GM23338 (cell line): ENCODE results near the gene DCHS1. TPM values are rescaled to one million over a fixed set of nuclear protein-coding genes. Genes with fewer than 3 reads are reported as not detected.
"Not testable (repeated sequence)": the region's sequence is repeated elsewhere in the genome, so short reads cannot be mapped to it uniquely, and the experiment has no call there.

ENCODE experiments used
- ATAC-seq: fragments of 200-7000 bp; cut with Tn5 transposase; 3 replicates; pipeline ENCODE4 v1.9.1; 2020
- DNase-seq: peaks from one replicate; pipeline ENCODE4 v3.0.0-alpha.2; 2015; ENCODE audit warnings: low spot score
- H2AFZ ChIP-seq: fragments of 200-600 bp; sonication (generic); 2 replicates; pipeline ENCODE4 v1.8.0; 2016; ENCODE audit warnings: antibody characterized with exemption, mild to moderate bottlenecking, moderate library complexity
- H3F3A ChIP-seq: fragments of 200-600 bp; sonication (generic); replicated peaks from 2 replicates; pipeline ENCODE4 v1.8.0; 2017; ENCODE audit warnings: antibody characterized with exemption, mixed run types, low read depth
- H3K27ac ChIP-seq: fragments of 200-600 bp; sonication (generic); 2 replicates; pipeline ENCODE4 v1.6.1; 2016; ENCODE audit warnings: low read depth
- H3K27me3 ChIP-seq: fragments of 200-600 bp; sonication (generic); 2 replicates; pipeline ENCODE4 v1.8.0; 2016; ENCODE audit warnings: mild to moderate bottlenecking, mixed run types, moderate library complexity; ENCODE audit not compliant: insufficient read depth
- H3K36me3 ChIP-seq: fragments of 200-600 bp; sonication (generic); 2 replicates; pipeline ENCODE4 v1.8.0; 2016; ENCODE audit warnings: mild to moderate bottlenecking; ENCODE audit not compliant: insufficient read depth
- H3K4me1 ChIP-seq: fragments of 200-600 bp; sonication (generic); 2 replicates; pipeline ENCODE4 v1.8.0; 2016; ENCODE audit warnings: mild to moderate bottlenecking, moderate library complexity; ENCODE audit not compliant: insufficient read depth
- H3K4me2 ChIP-seq: fragments of 200-600 bp; sonication (generic); 2 replicates; pipeline ENCODE4 v1.7.1; 2017; ENCODE audit warnings: mixed run types
- H3K4me3 ChIP-seq: fragments of 200-600 bp; sonication (generic); 2 replicates; pipeline ENCODE4 v1.6.1; 2016; ENCODE audit warnings: mixed run types
- H3K79me2 ChIP-seq: fragments of 200-600 bp; sonication (generic); replicated peaks from 2 replicates; pipeline ENCODE4 v1.8.0; 2017; ENCODE audit warnings: mild to moderate bottlenecking; ENCODE audit not compliant: insufficient read depth
- H3K9me2 ChIP-seq: fragments of 200-600 bp; sonication (generic); 2 replicates; pipeline ENCODE4 v1.8.0; 2017; ENCODE audit not compliant: insufficient read depth
- H4K20me1 ChIP-seq: fragments of 200-600 bp; sonication (generic); replicated peaks from 2 replicates; pipeline ENCODE4 v1.8.0; 2017; ENCODE audit warnings: mild to moderate bottlenecking; ENCODE audit not compliant: insufficient read depth
- H3K27ac Mint-ChIP-seq: 2 replicates; pipeline ENCODE4 v1.8.0; 2020; ENCODE audit warnings: inconsistent platforms, mild to moderate bottlenecking, moderate library complexity, mixed read lengths
- H3K27me3 Mint-ChIP-seq: 3 replicates; pipeline ENCODE4 v1.8.0; 2022; ENCODE audit warnings: low read depth, mild to moderate bottlenecking, moderate library complexity, mixed read lengths, inconsistent platforms; ENCODE audit not compliant: insufficient read depth, poor library complexity
- H3K36me3 Mint-ChIP-seq: 3 replicates; pipeline ENCODE4 v1.8.0; 2021; ENCODE audit warnings: low read depth, mild to moderate bottlenecking, inconsistent platforms, moderate library complexity, mixed read lengths
- H3K4me1 Mint-ChIP-seq: 3 replicates; pipeline ENCODE4 v1.8.0; 2020; ENCODE audit warnings: mild to moderate bottlenecking, inconsistent platforms, mixed read lengths
- H3K4me3 Mint-ChIP-seq: 3 replicates; pipeline ENCODE4 v1.8.0; 2021; ENCODE audit warnings: moderate library complexity, mild to moderate bottlenecking, inconsistent platforms, mixed read lengths
- H3K9me3 Mint-ChIP-seq: 3 replicates; pipeline ENCODE4 v1.8.0; 2020; ENCODE audit warnings: moderate library complexity, mild to moderate bottlenecking, inconsistent platforms, mixed read lengths
- CREB1 ChIP-seq: fragments of 250-450 bp; sonication (Bioruptor Pico); IDR thresholded peaks from 2 replicates; pipeline ENCODE4 v1.5.0; 2020; ENCODE audit warnings: low read depth, mild to moderate bottlenecking, moderate library complexity
- CTCF ChIP-seq, 2 experiments: fragments of 200-600 bp in 1 of 2; sonication (generic) in 1 of 2; conservative IDR thresholded peaks; 2 replicates each; pipeline versions ENCODE4 v1.5.1 to v1.6.1; 2016 to 2017; ENCODE audit warnings: antibody characterized with exemption in 2 of 2, low read depth in 2 of 2, mild to moderate bottlenecking in 2 of 2, moderate library complexity in 1 of 2
- ETS1 ChIP-seq: IDR thresholded peaks from 2 replicates; pipeline ENCODE4 v1.6.1; 2016; ENCODE audit warnings: antibody characterized with exemption
- EZH2phosphoT487 ChIP-seq: fragments of 200-600 bp; sonication (generic); IDR thresholded peaks from one replicate; pipeline ENCODE4 v1.8.1; 2018; ENCODE audit warnings: antibody characterized with exemption; ENCODE audit not compliant: unreplicated experiment
- NANOG ChIP-seq: IDR thresholded peaks from 2 replicates; pipeline ENCODE4 v1.6.1; 2016; ENCODE audit warnings: antibody characterized with exemption, borderline replicate concordance
- POLR2AphosphoS5 ChIP-seq: IDR thresholded peaks from 2 replicates; pipeline ENCODE4 v1.6.1; 2016; ENCODE audit warnings: antibody characterized with exemption, low read depth
- ZNF114 ChIP-seq: fragments of 250-450 bp; sonication (Bioruptor Pico); IDR thresholded peaks from 2 replicates; pipeline ENCODE4 v1.5.0; 2020; ENCODE audit warnings: mild to moderate bottlenecking, moderate library complexity
- polyA plus RNA-seq: library from polyadenylated mRNA; unstranded; fragments of >200 nt; fragmentation: Nextera tagmentation; extraction: Ambion mirVana; gene quantifications from 2 replicates; pipeline ENCODE4 v1.2.1, GENCODE V29; 2016
- total RNA-seq: library from RNA; depleted of rRNA; stranded (reverse); fragments of >200 nt; shearing (Covaris generic); gene quantifications from 2 replicates; pipeline ENCODE4 v1.2.3, GENCODE V29; 2014

Gene DCHS1
- total and polyA plus RNA-seq, 2 experiments from 2014 or later: 2.3 to 20.7 TPM

- Histone ChIP-seq H2AFZ (peak overlapping the region; percentile 4; the same call in 1 of the 2 replicates), H3K4me2 (no peak overlapping the region), H3F3A (no peaks in the 10 kb centered on the region), H3K4me1 (peaks cover 7% of the 10 kb centered on the region; the same call in 1 of the 2 replicates), H3K27me3 (no peaks in the 10 kb centered on the region), H3K9me2 (no peaks in the 10 kb centered on the region), H4K20me1 (no peaks in the 10 kb centered on the region), H3K4me3 (no peak overlapping the region), H3K79me2 (no peaks in the 10 kb centered on the region), H3K36me3 (no peaks in the 10 kb centered on the region), H3K27ac (no peak overlapping the region)
- Mint-ChIP-seq H3K4me3 (no peak overlapping the region), H3K9me3 (no peaks in the 10 kb centered on the region), H3K36me3 (no peaks in the 10 kb centered on the region), H3K4me1 (peaks cover 5% of the 10 kb centered on the region; the same call in 2 of the 3 replicates), H3K27ac (no peak overlapping the region), H3K27me3 (peaks cover under 1% of the 10 kb centered on the region)
- ATAC-seq (peak; percentile 97), DNase-seq (peak; percentile 78)
- TF ChIP-seq CREB1 (CRISPR knock-in tag): no peak
- TF ChIP-seq ETS1: no peak
- no peak for TF ChIP-seq NANOG
- no peak for TF ChIP-seq POLR2AphosphoS5
- no peak for TF ChIP-seq ZNF114
- peak; percentile 70 to 81 for TF ChIP-seq CTCF (conservative IDR thresholded peaks at IDR 0.05; ENCODE audit: low read depth in 2 of 2)
Measured at GRCh38 chr11:6703247-6704063, 47.8 kb upstream of the DCHS1 start.

- H3K27me3 ChIP-seq, H3K4me3 Mint-ChIP-seq, H3K27ac ChIP-seq, H3K36me3 ChIP-seq, H3K9me2 ChIP-seq, H3K4me1 Mint-ChIP-seq, H4K20me1 ChIP-seq, H3K9me3 Mint-ChIP-seq, H3F3A ChIP-seq, ATAC-seq, H3K36me3 Mint-ChIP-seq, H3K79me2 ChIP-seq, H3K27me3 Mint-ChIP-seq, H3K27ac Mint-ChIP-seq, H3K4me3 ChIP-seq, DNase-seq, H3K4me2 ChIP-seq, H3K4me1 ChIP-seq: not testable (repeated sequence)
- peak overlapping the region; percentile 26; the same call in 1 of the 2 replicates for H2AFZ ChIP-seq
Measured at GRCh38 chr11:6701955-6702354, 46.3 kb upstream of the DCHS1 start.

GRCh38 chr11:6695377-6695776 is 39.8 kb upstream of the DCHS1 start:
- TF ChIP-seq EZH2phosphoT487: no peak
- no peak overlapping the region for H3K4me3 ChIP-seq
- H3K4me1 ChIP-seq: peaks cover 4% of the 10 kb centered on the region; the same call in 1 of the 2 replicates
- no peaks in the 10 kb centered on the region for H3K79me2 ChIP-seq
- H3F3A ChIP-seq: no peaks in the 10 kb centered on the region
- Mint-ChIP-seq H3K27ac (no peak overlapping the region), H3K4me1 (peaks cover 3% of the 10 kb centered on the region; the same call in 2 of the 3 replicates), H3K9me3 (no peaks in the 10 kb centered on the region), H3K27me3 (no peaks in the 10 kb centered on the region), H3K36me3 (no peaks in the 10 kb centered on the region), H3K4me3 (no peak overlapping the region)
- no peak for ATAC-seq
- no peak for DNase-seq
- H4K20me1 ChIP-seq: no peaks in the 10 kb centered on the region
- H3K27ac ChIP-seq: no peak overlapping the region
- no peak overlapping the region for H3K4me2 ChIP-seq
- no peaks in the 10 kb centered on the region for H3K9me2 ChIP-seq
- no peaks in the 10 kb centered on the region for H3K27me3 ChIP-seq
- no peak overlapping the region for H2AFZ ChIP-seq
- H3K36me3 ChIP-seq: no peaks in the 10 kb centered on the region
